IMR-90 (cell line): ENCODE measurements around the gene TRIM41. TPM values are rescaled to one million over a fixed set of nuclear protein-coding genes. Genes with fewer than 3 reads are reported as not detected.

ENCODE experiments used
- ATAC-seq: fragments of 200-7000 bp; cut with Tn5 transposase; 2 replicates; pipeline ENCODE4 v1.9.1; 2020; ENCODE audit warnings: low read depth, mild to moderate bottlenecking, moderate library complexity
- BruUV-seq: library from RNA; stranded (reverse); fragments of 400-500 nt; replicated peaks from 2 replicates; lab custom pipeline; 2021; lab: Mats Ljungman, UMichigan
- CTCF ChIA-PET: fragments of 300-600 bp; formaldehyde crosslinking; extraction: SDS; loops from one replicate; lab custom pipeline; 2021; ENCODE audit warnings: antibody characterized with exemption; lab: Yijun Ruan, JAX
- POLR2A ChIA-PET: fragments of 300-600 bp; sonication (Branson Sonifier 250); formaldehyde crosslinking; loops from one replicate; lab custom pipeline; 2022; ENCODE audit warnings: antibody characterized with exemption; ENCODE audit not compliant: unreplicated experiment; lab: Charles Lee
- DNase-seq: peaks from one replicate; pipeline ENCODE4 v3.0.0; 2013
- H2AFZ ChIP-seq: replicated peaks from 2 replicates; pipeline ENCODE3; 2013; ENCODE audit warnings: low read length, mild to moderate bottlenecking; ENCODE audit not compliant: poor library complexity
- H2AK5ac ChIP-seq: 2 replicates; pipeline ENCODE4 v1.6.1; 2013; ENCODE audit warnings: low read depth, low read length, inconsistent platforms
- H2AK9ac ChIP-seq: replicated peaks from 2 replicates; pipeline ENCODE3; 2013; ENCODE audit warnings: mild to moderate bottlenecking, low read depth, low read length, moderate library complexity; ENCODE audit not compliant: poor library complexity
- H2BK120ac ChIP-seq: 2 replicates; pipeline ENCODE4 v1.6.1; 2013; ENCODE audit warnings: low read depth, low read length, inconsistent platforms
- H2BK15ac ChIP-seq: 3 replicates; pipeline ENCODE4 v1.6.1; 2013; ENCODE audit warnings: low read depth, low read length, inconsistent platforms
- H2BK20ac ChIP-seq: 2 replicates; pipeline ENCODE4 v1.6.1; 2013; ENCODE audit warnings: low read depth, mild to moderate bottlenecking, inconsistent platforms, low read length, moderate library complexity
- H2BK5ac ChIP-seq: 2 replicates; pipeline ENCODE4 v1.6.1; 2013; ENCODE audit warnings: mild to moderate bottlenecking, low read depth, low read length, inconsistent platforms; ENCODE audit not compliant: poor library complexity, severe bottlenecking
- H3K14ac ChIP-seq: replicated peaks from 2 replicates; pipeline ENCODE4 v1.6.1; 2013; ENCODE audit warnings: low read depth, low read length, inconsistent platforms
- H3K18ac ChIP-seq: 2 replicates; pipeline ENCODE4 v1.6.1; 2013; ENCODE audit warnings: low read depth, low read length, control low read depth
- H3K23ac ChIP-seq: 2 replicates; pipeline ENCODE4 v1.6.1; 2013; ENCODE audit warnings: low read depth, low read length, inconsistent platforms
- H3K27ac ChIP-seq: 2 replicates; pipeline ENCODE4 v1.5.1; 2013; ENCODE audit warnings: mild to moderate bottlenecking, control low read depth, low read length; ENCODE audit not compliant: insufficient read depth
- H3K27me3 ChIP-seq: 2 replicates; pipeline ENCODE4 v1.6.1; 2013; ENCODE audit warnings: low read length; ENCODE audit not compliant: control insufficient read depth, insufficient read depth
- H3K36me3 ChIP-seq: 2 replicates; pipeline ENCODE4 v1.6.1; 2013; ENCODE audit warnings: low read length, mixed read lengths; ENCODE audit not compliant: control insufficient read depth, insufficient read depth
- H3K4ac ChIP-seq: 2 replicates; pipeline ENCODE4 v1.6.1; 2013; ENCODE audit warnings: low read depth, low read length, inconsistent platforms
- H3K4me1 ChIP-seq: 2 replicates; pipeline ENCODE4 v1.6.1; 2013; ENCODE audit warnings: low read length, mixed read lengths; ENCODE audit not compliant: control insufficient read depth, insufficient read depth
- H3K4me2 ChIP-seq: 2 replicates; pipeline ENCODE4 v1.6.1; 2013; ENCODE audit warnings: low read depth, mild to moderate bottlenecking, control low read depth, low read length, moderate library complexity
- H3K4me3 ChIP-seq: 2 replicates; pipeline ENCODE4 v1.5.1; 2013; ENCODE audit warnings: low read depth, mild to moderate bottlenecking, control low read depth, low read length, moderate library complexity; ENCODE audit not compliant: insufficient read depth
- H3K56ac ChIP-seq: 2 replicates; pipeline ENCODE4 v1.6.1; 2013; ENCODE audit warnings: low read length, inconsistent platforms; ENCODE audit not compliant: insufficient read depth; ENCODE audit errors: extremely low read depth
- H3K79me1 ChIP-seq, 2 experiments: 2 replicates each; pipeline ENCODE4 v1.6.1; 2013; ENCODE audit warnings: low read length in 2 of 2, inconsistent platforms in 1 of 2, low read depth in 1 of 2
- H3K9ac ChIP-seq: 2 replicates; pipeline ENCODE4 v1.6.1; 2013; ENCODE audit warnings: low read depth, low read length, control low read depth
- H3K9me1 ChIP-seq: 2 replicates; pipeline ENCODE4 v1.6.1; 2013; ENCODE audit warnings: low read length, inconsistent platforms; ENCODE audit not compliant: insufficient read depth
- H3K9me3 ChIP-seq: 2 replicates; pipeline ENCODE4 v1.6.1; 2013; ENCODE audit warnings: low read length; ENCODE audit not compliant: control insufficient read depth, insufficient read depth
- H4K20me1 ChIP-seq: 2 replicates; pipeline ENCODE4 v1.6.1; 2013; ENCODE audit warnings: low read length, inconsistent platforms; ENCODE audit not compliant: insufficient read depth
- H4K5ac ChIP-seq: 2 replicates; pipeline ENCODE4 v1.6.1; 2013; ENCODE audit warnings: mild to moderate bottlenecking, low read depth, low read length, control low read depth
- H4K8ac ChIP-seq, 2 experiments: 2 replicates each; pipeline ENCODE4 v1.6.1; 2013; ENCODE audit warnings: low read depth in 2 of 2, low read length in 2 of 2, control low read depth in 1 of 2, inconsistent platforms in 1 of 2
- H4K91ac ChIP-seq: 2 replicates; pipeline ENCODE4 v1.6.1; 2013; ENCODE audit warnings: low read depth, low read length, inconsistent platforms; ENCODE audit not compliant: insufficient read depth
- BHLHE40 ChIP-seq: fragments of 150-350 bp; IDR thresholded peaks from 2 replicates; pipeline ENCODE4 v1.6.1; 2016; ENCODE audit warnings: mild to moderate bottlenecking, low read depth, low read length
- CEBPB ChIP-seq: IDR thresholded peaks from 2 replicates; pipeline ENCODE4 v1.6.1; 2012; ENCODE audit warnings: low read depth, low read length, improper control_type of control experiment
- CHD1 ChIP-seq: IDR thresholded peaks from 2 replicates; pipeline ENCODE4 v1.6.1; 2012; ENCODE audit warnings: low read depth, low read length, improper control_type of control experiment
- CTCF ChIP-seq: conservative IDR thresholded peaks from 2 replicates; pipeline ENCODE4 v1.5.1; 2012; ENCODE audit warnings: mild to moderate bottlenecking, low read depth, low read length, improper control_type of control experiment
- MAFK ChIP-seq: IDR thresholded peaks from 2 replicates; pipeline ENCODE4 v1.6.1; 2012; ENCODE audit warnings: low read depth, low read length, improper control_type of control experiment
- NFE2L2 ChIP-seq: fragments of 150-350 bp; IDR thresholded peaks from 2 replicates; pipeline ENCODE4 v1.6.1; 2016; ENCODE audit warnings: low read depth, mild to moderate bottlenecking, low read length
- POLR2A ChIP-seq: IDR thresholded peaks from 2 replicates; pipeline ENCODE4 v1.6.1; 2012; ENCODE audit warnings: mild to moderate bottlenecking, low read depth, low read length
- RAD21 ChIP-seq: IDR thresholded peaks from 2 replicates; pipeline ENCODE4 v1.6.1; 2012; ENCODE audit warnings: low read length, improper control_type of control experiment
- RCOR1 ChIP-seq: IDR thresholded peaks from 2 replicates; pipeline ENCODE4 v1.6.1; 2012; ENCODE audit warnings: mild to moderate bottlenecking, low read length, improper control_type of control experiment; ENCODE audit not compliant: insufficient replicate concordance
- RFX5 ChIP-seq: IDR thresholded peaks from 2 replicates; pipeline ENCODE4 v1.8.0; 2012; ENCODE audit warnings: low read depth, mild to moderate bottlenecking, low read length, moderate library complexity
- SMC3 ChIP-seq: fragments of 150-350 bp; IDR thresholded peaks from 2 replicates; pipeline ENCODE4 v1.6.1; 2016; ENCODE audit warnings: low read depth, mild to moderate bottlenecking, antibody characterized with exemption, low read length, moderate library complexity
- USF2 ChIP-seq: fragments of 150-350 bp; IDR thresholded peaks from 2 replicates; pipeline ENCODE4 v1.6.1; 2017; ENCODE audit warnings: mild to moderate bottlenecking, antibody characterized with exemption, low read length, low read depth
- WGBS, 2 experiments: methylation state at CpG; one replicate each; pipeline versions ENCODE4 v1.1.5 to v1.1.7; 2013; ENCODE audit warnings: missing lambda C conversion rate in 2 of 2; ENCODE audit not compliant: insufficient read length in 1 of 2; ENCODE audit errors: extremely low coverage in 2 of 2; 5-methylcytosine and 5-hydroxymethylcytosine counted together
- dilution Hi-C: fragments of 300-500 bp; cut with HindIII; formaldehyde crosslinking; loops from one replicate; pipeline ENCODE4 v1.14.3; 2018; ENCODE audit warnings: low sequenced_read_pairs; ENCODE audit not compliant: unreplicated experiment
- in situ Hi-C: fragments of 300-500 bp; cut with MboI; formaldehyde crosslinking; loops from 3 replicates; pipeline ENCODE4 v1.14.3; 2019; ENCODE audit warnings: low sequenced_read_pairs, inconsistent platforms, mixed read lengths
- intact Hi-C: fragments of 100-400 bp; cut with micrococcal nuclease; formaldehyde crosslinking; loops from 2 replicates; pipeline ENCODE4 v1.10.0; 2022
- polyA plus RNA-seq, 3 experiments: library from polyadenylated mRNA; depleted of rRNA; stranded (reverse); fragments of >200 nt; gene quantifications; 2 replicates each; pipeline ENCODE4 v1.2.3, GENCODE V29; 2012; ENCODE audit warnings: low replicate concordance in 1 of 3
- total RNA-seq: library from RNA; depleted of rRNA; stranded (reverse); fragments of >200 nt; gene quantifications from 2 replicates; pipeline ENCODE4 v1.2.3, GENCODE V29; 2012

Gene TRIM41
- total and polyA plus RNA-seq, 2 of the 4 experiments (the other 2 are of a cell fraction), result 5.9 to 15.7 TPM

GRCh38 chr5:181231432-181231831 lies 8.4 kb downstream of the TRIM41 start:
- CTCF ChIA-PET, result no interaction called here
- TF ChIP-seq NFE2L2 (no peak), BHLHE40 (no peak), CHD1 (no peak), CTCF (no peak), RFX5 (no peak), MAFK (no peak), RAD21 (no peak), POLR2A (no peak), USF2 (no peak), RCOR1 (no peak), SMC3 (no peak), CEBPB (no peak)
- Histone ChIP-seq H4K5ac (no peak overlapping the region), H2BK120ac (no peak overlapping the region), H2BK5ac (no peak overlapping the region), H3K14ac (no peak overlapping the region), H3K9me1 (no peaks in the 10 kb centered on the region), H3K56ac (no peak overlapping the region), H3K18ac (no peak overlapping the region), H2AK5ac (no peak overlapping the region), H2AFZ (no peak overlapping the region), H3K27me3 (no peaks in the 10 kb centered on the region), H3K36me3 (peaks cover 52% of the 10 kb centered on the region), H3K4ac (no peak overlapping the region), H4K91ac (no peak overlapping the region), H4K20me1 (peaks cover 30% of the 10 kb centered on the region), H3K9me3 (no peaks in the 10 kb centered on the region), H3K4me3 (no peak overlapping the region), H3K27ac (no peak overlapping the region), H3K4me2 (no peak overlapping the region), H2BK20ac (no peak overlapping the region), H4K8ac (no peak overlapping the region), H2AK9ac (no peak overlapping the region), H2BK15ac (no peak overlapping the region), H3K79me1 (peaks cover 11 to 22% of the 10 kb centered on the region in 2 experiments), H3K4me1 (no peaks in the 10 kb centered on the region), H3K23ac (no peak overlapping the region), H3K9ac (no peak overlapping the region)
- dilution Hi-C loops, result no loop called here
- DNase-seq (no peak), ATAC-seq (no peak)
- intact Hi-C loops, result no loop called here
- in situ Hi-C loops, result no loop called here
- no CpG with 5 or more reads among the region's 7 CpGs for whole genome bisulfite sequencing, 2 experiments
- POLR2A ChIA-PET, result no interaction called here
- BruUV-seq, result no TSS peak
